HepG2 (cell line): ENCODE data around the gene CTIF. TPM values are rescaled to one million over a fixed set of nuclear protein-coding genes. Genes with fewer than 3 reads are reported as not detected.

Source experiments
- AHR ChIP-seq: IDR thresholded peaks from 2 replicates; pipeline ENCODE4 v1.6.1; 2018; ENCODE audit warnings: missing genetic modification reagents, missing compliant biosample characterization
- BORCS8-MEF2B ChIP-seq: sonication (generic); formaldehyde crosslinking; IDR thresholded peaks from 2 replicates; pipeline ENCODE4 v1.8.0; 2022; ENCODE audit warnings: mild to moderate bottlenecking, missing genetic modification reagents
- HNRNPK ChIP-seq: fragments of 200-400 bp; formaldehyde crosslinking; IDR thresholded peaks from 2 replicates; pipeline ENCODE4 v1.6.1; 2018; ENCODE audit warnings: low read length, low read depth, moderate library complexity, mild to moderate bottlenecking; ENCODE audit not compliant: poor library complexity, severe bottlenecking
- MAZ ChIP-seq, 2 experiments: sonication (generic) in 1 of 2; formaldehyde crosslinking in 1 of 2; IDR thresholded peaks; 2 replicates each; pipeline versions ENCODE4 v1.5.0 to v1.6.1; 2012 to 2020; ENCODE audit warnings: low read depth in 2 of 2, mild to moderate bottlenecking in 2 of 2, borderline replicate concordance in 1 of 2, improper control_type of control experiment in 1 of 2, low read length in 1 of 2, missing genetic modification reagents in 1 of 2, moderate library complexity in 1 of 2
- MIER2 ChIP-seq: IDR thresholded peaks from 2 replicates; pipeline ENCODE4 v1.6.1; 2016; ENCODE audit warnings: missing biosample characterization, missing genetic modification reagents
- NKX3-1 ChIP-seq: sonication (generic); formaldehyde crosslinking; IDR thresholded peaks from 2 replicates; pipeline ENCODE4 v1.5.0; 2020; ENCODE audit warnings: missing genetic modification reagents
- PHF20 ChIP-seq: sonication (generic); formaldehyde crosslinking; IDR thresholded peaks from 2 replicates; pipeline ENCODE4 v1.5.0; 2020; ENCODE audit warnings: mild to moderate bottlenecking, missing genetic modification reagents
- RFX1 ChIP-seq: fragments of 450-650 bp; IDR thresholded peaks from 2 replicates; pipeline ENCODE4 v1.6.1; 2017
- SALL1 ChIP-seq: sonication (generic); formaldehyde crosslinking; IDR thresholded peaks from 2 replicates; pipeline ENCODE4 v1.8.0; 2022; ENCODE audit warnings: mild to moderate bottlenecking, missing genetic modification reagents
- SCMH1 ChIP-seq: sonication (generic); formaldehyde crosslinking; IDR thresholded peaks from 2 replicates; pipeline ENCODE4 v1.9.0; 2021; ENCODE audit warnings: missing genetic modification reagents, mild to moderate bottlenecking, borderline replicate concordance
- TFDP2 ChIP-seq: sonication (generic); formaldehyde crosslinking; IDR thresholded peaks from 2 replicates; pipeline ENCODE4 v1.4.0; 2020; ENCODE audit warnings: missing genetic modification reagents
- THAP9 ChIP-seq: sonication (generic); formaldehyde crosslinking; IDR thresholded peaks from 2 replicates; pipeline ENCODE4; 2020; ENCODE audit warnings: missing genetic modification reagents, mild to moderate bottlenecking, borderline replicate concordance
- WIZ ChIP-seq: sonication (generic); formaldehyde crosslinking; IDR thresholded peaks from 2 replicates; pipeline ENCODE4 v1.5.1; 2020; ENCODE audit warnings: mild to moderate bottlenecking, missing genetic modification reagents
- XBP1 ChIP-seq: sonication (generic); formaldehyde crosslinking; IDR thresholded peaks from 2 replicates; pipeline ENCODE4 v1.5.0; 2020; ENCODE audit warnings: missing genetic modification reagents
- ZFP90 ChIP-seq: sonication (generic); formaldehyde crosslinking; IDR thresholded peaks from 2 replicates; pipeline ENCODE4 v1.8.0; 2022; ENCODE audit warnings: missing genetic modification reagents, mild to moderate bottlenecking, inconsistent platforms, borderline replicate concordance
- ZNF30 ChIP-seq: sonication (generic); formaldehyde crosslinking; IDR thresholded peaks from 2 replicates; pipeline ENCODE4 v1.5.0; 2020; ENCODE audit warnings: mild to moderate bottlenecking, missing genetic modification reagents
- ZNF432 ChIP-seq: sonication (generic); formaldehyde crosslinking; IDR thresholded peaks from 2 replicates; pipeline ENCODE4 v1.5.0; 2020; ENCODE audit warnings: missing genetic modification reagents, mild to moderate bottlenecking, borderline replicate concordance
- ZNF574 ChIP-seq: sonication (generic); formaldehyde crosslinking; IDR thresholded peaks from 2 replicates; pipeline ENCODE4 v1.4.0; 2020; ENCODE audit warnings: missing genetic modification reagents
- ZNF577 ChIP-seq: sonication (generic); formaldehyde crosslinking; IDR thresholded peaks from 2 replicates; pipeline ENCODE4 v1.4.0; 2020; ENCODE audit warnings: mild to moderate bottlenecking, low read depth, missing genetic modification reagents, borderline replicate concordance
- ZNF619 ChIP-seq: sonication (generic); formaldehyde crosslinking; IDR thresholded peaks from 2 replicates; pipeline ENCODE4 v1.4.0; 2020; ENCODE audit warnings: mild to moderate bottlenecking, missing genetic modification reagents
- ZNF691 ChIP-seq: sonication (generic); formaldehyde crosslinking; IDR thresholded peaks from 2 replicates; pipeline ENCODE4 v1.4.0; 2020; ENCODE audit warnings: missing genetic modification reagents, low read depth, mild to moderate bottlenecking, borderline replicate concordance
- ZSCAN25 ChIP-seq: sonication (generic); formaldehyde crosslinking; IDR thresholded peaks from 2 replicates; pipeline ENCODE4 v1.8.0; 2022; ENCODE audit warnings: mild to moderate bottlenecking, missing genetic modification reagents
- polyA plus RNA-seq, 8 experiments: library from polyadenylated mRNA; depleted of rRNA in 3 of 8; stranded (reverse) in 7 of 8; unstranded in 1 of 8; fragments of >200 nt; fragmentation: Illumina TruSeq in 4 of 8; extraction: Trizol in 4 of 8; gene quantifications; 2 replicates each; pipeline versions ENCODE4 v1.2.1 to v1.2.3, GENCODE V29; 2011 to 2016; ENCODE audit warnings: low read depth in 4 of 8, missing spikeins in 1 of 8, mixed read lengths in 1 of 8; ENCODE audit not compliant: insufficient read depth in 1 of 8
- total RNA-seq, 5 experiments: library from RNA; depleted of rRNA; stranded (reverse); fragments of >200 nt; fragmentation: Illumina TruSeq; extraction: Trizol; gene quantifications; 2 replicates each; pipeline ENCODE4 v1.2.3, GENCODE V29; 2016; ENCODE audit warnings: low read depth in 1 of 5

Gene CTIF
- total and polyA plus RNA-seq, 2 of the 13 experiments (the other 11 are each of a cell fraction or from before 2014, with no cell fraction given), result 18.2 to 28.0 TPM

- TF ChIP-seq AHR (CRISPR knock-in tag) (no peak), SCMH1 (no peak), ZFP90 (CRISPR knock-in tag) (peak; percentile 39; the same call in 1 of the 2 replicates), ZNF574 (CRISPR knock-in tag) (peak; percentile 43; the same call in 1 of the 2 replicates), TFDP2 (CRISPR knock-in tag) (no peak), RFX1 (no peak), WIZ (CRISPR knock-in tag) (no peak), XBP1 (no peak), PHF20 (CRISPR knock-in tag) (no peak; the same call in 1 of the 2 replicates), NKX3-1 (CRISPR knock-in tag) (no peak), ZNF432 (no peak), HNRNPK (no peak), MAZ (IDR thresholded peaks at IDR 0.05; ENCODE audit: borderline replicate concordance, low read depth, low read length) (no peak), MAZ (CRISPR knock-in tag; IDR thresholded peaks at IDR 0.05; ENCODE audit: low read depth) (peak; percentile 64; the same call in 1 of the 2 replicates), ZNF577 (CRISPR knock-in tag) (no peak), ZNF691 (no peak; the same call in 1 of the 2 replicates), BORCS8-MEF2B (CRISPR knock-in tag) (peak; percentile 67; the same call in 1 of the 2 replicates), ZNF30 (CRISPR knock-in tag) (no peak), ZNF619 (CRISPR knock-in tag) (peak; percentile 84; the same call in 1 of the 2 replicates), ZSCAN25 (CRISPR knock-in tag) (peak; percentile 47; the same call in 1 of the 2 replicates), SALL1 (CRISPR knock-in tag) (peak; percentile 66), THAP9 (CRISPR knock-in tag) (peak; percentile 70; the same call in 1 of the 2 replicates), MIER2 (CRISPR knock-in tag) (no peak)
Observed at GRCh38 chr18:48896875-48897511, 358.2 kb downstream of the CTIF start (continued).
